A204.1 (cell line): ENCODE measurements around the gene RAP1GAP2.

ENCODE experiments used
- FAIRE-seq: peaks from 2 replicates; lab custom pipeline; 2012; peaks lifted over from hg19 to GRCh38; lab: Jason Lieb, UNC

RAP1GAP2 gene

GRCh38 chr17:2786176-2786881 is 9.9 kb upstream of the RAP1GAP2 start:
- no peak for FAIRE-seq

- no peak for FAIRE-seq
Observed at GRCh38 chr17:2789700-2790099, 6.5 kb upstream of the RAP1GAP2 start.

GRCh38 chr17:2792366-2793169 is 3.7 kb upstream of the RAP1GAP2 start:
- FAIRE-seq: no peak

- FAIRE-seq: no peak
Observed at GRCh38 chr17:2794111-2794803, 2.0 kb upstream of the RAP1GAP2 start.

- no peak for FAIRE-seq
Observed at GRCh38 chr17:2795441-2796163, 636 bp upstream of the RAP1GAP2 start.

- FAIRE-seq: no peak
Observed at GRCh38 chr17:2797226-2797625, 988 bp downstream of the RAP1GAP2 start.

GRCh38 chr17:2797637-2798036 is 1.4 kb downstream of the RAP1GAP2 start:
- no peak for FAIRE-seq

- FAIRE-seq: no peak
Observed at GRCh38 chr17:2798188-2798587, 1.9 kb downstream of the RAP1GAP2 start.

GRCh38 chr17:2798678-2799077 is 2.4 kb downstream of the RAP1GAP2 start:
- no peak for FAIRE-seq

- no peak for FAIRE-seq
Observed at GRCh38 chr17:2799653-2800052, 3.4 kb downstream of the RAP1GAP2 start.

- FAIRE-seq: no peak
Observed at GRCh38 chr17:2800367-2800766, 4.1 kb downstream of the RAP1GAP2 start.

GRCh38 chr17:2801841-2802240 is 5.6 kb downstream of the RAP1GAP2 start:
- FAIRE-seq: no peak

- no peak for FAIRE-seq
Observed at GRCh38 chr17:2802574-2802973, 6.3 kb downstream of the RAP1GAP2 start.

GRCh38 chr17:2803386-2803785 is 7.1 kb downstream of the RAP1GAP2 start:
- FAIRE-seq: no peak

GRCh38 chr17:2803971-2804370 is 7.7 kb downstream of the RAP1GAP2 start:
- no peak for FAIRE-seq

- no peak for FAIRE-seq
Observed at GRCh38 chr17:2804912-2805311, 8.7 kb downstream of the RAP1GAP2 start.

GRCh38 chr17:2805961-2806360 is 9.7 kb downstream of the RAP1GAP2 start:
- FAIRE-seq: no peak

- no peak for FAIRE-seq
Observed at GRCh38 chr17:2808367-2809335, 12.4 kb downstream of the RAP1GAP2 start.

- FAIRE-seq: no peak
Observed at GRCh38 chr17:2809337-2809736, 13.1 kb downstream of the RAP1GAP2 start.

GRCh38 chr17:2814049-2814448 is 17.8 kb downstream of the RAP1GAP2 start:
- FAIRE-seq: no peak
